K562 (cell line): Measurements from ENCODE around the gene APCDD1. TPM values are rescaled to one million over a fixed set of nuclear protein-coding genes. Genes with fewer than 3 reads are reported as not detected.

Experiments used
- ATF1 ChIP-seq, 2 experiments: fragments of 450-650 bp in 1 of 2; IDR thresholded peaks; 2 replicates each; pipeline ENCODE4 v1.6.1; 2016; ENCODE audit warnings: missing compliant biosample characterization in 1 of 2, missing genetic modification characterization in 1 of 2
- BRCA1 ChIP-seq, 2 experiments: fragments of 450-650 bp in 1 of 2; sonication (generic) in 1 of 2; formaldehyde crosslinking in 1 of 2; IDR thresholded peaks; 2 replicates each; pipeline versions ENCODE4 v1.5.0 to v1.6.1; 2017 to 2020; ENCODE audit warnings: mild to moderate bottlenecking in 1 of 2, missing genetic modification reagents in 1 of 2
- CBFB ChIP-seq: sonication (generic); formaldehyde crosslinking; IDR thresholded peaks from 2 replicates; pipeline ENCODE4 v1.4.0; 2020; ENCODE audit warnings: mild to moderate bottlenecking, missing genetic modification reagents
- CCNT2 ChIP-seq: IDR thresholded peaks from 2 replicates; pipeline ENCODE4 v1.6.1; 2011; ENCODE audit warnings: borderline replicate concordance, low read depth, mild to moderate bottlenecking, moderate library complexity, mixed read lengths, low read length; ENCODE audit not compliant: insufficient read length; ENCODE audit errors: extremely low read depth
- FIP1L1 ChIP-seq: fragments of 200-400 bp; formaldehyde crosslinking; IDR thresholded peaks from 2 replicates; pipeline ENCODE4 v1.6.1; 2018; ENCODE audit warnings: mild to moderate bottlenecking, low read depth, low read length; ENCODE audit not compliant: poor library complexity, severe bottlenecking
- FOXK2 ChIP-seq, 2 experiments: fragments of 450-650 bp; IDR thresholded peaks in 1 of 2; conservative IDR thresholded peaks in 1 of 2; 2 replicates each; pipeline ENCODE4 v1.6.1; 2016; ENCODE audit warnings: low read depth in 2 of 2, mild to moderate bottlenecking in 1 of 2
- GATAD2B ChIP-seq: fragments of 450-650 bp; IDR thresholded peaks from 2 replicates; pipeline ENCODE4 v1.6.1; 2017; ENCODE audit warnings: mild to moderate bottlenecking, borderline replicate concordance
- GTF3C2 ChIP-seq: IDR thresholded peaks from 3 replicates; pipeline ENCODE4 v1.6.1; 2011; ENCODE audit warnings: borderline replicate concordance, mild to moderate bottlenecking, moderate library complexity; ENCODE audit not compliant: insufficient read length; ENCODE audit errors: extremely low read depth
- HINFP ChIP-seq: fragments of 450-650 bp; conservative IDR thresholded peaks from 2 replicates; pipeline ENCODE4 v1.6.1; 2016; ENCODE audit warnings: missing genetic modification characterization, low read depth, mild to moderate bottlenecking, control low read depth, missing compliant biosample characterization
- MTA3 ChIP-seq: fragments of 450-650 bp; formaldehyde crosslinking; IDR thresholded peaks from 2 replicates; pipeline ENCODE4 v1.6.1; 2017; ENCODE audit warnings: mild to moderate bottlenecking, borderline replicate concordance
- NFYB ChIP-seq: IDR thresholded peaks from 2 replicates; pipeline ENCODE4 v1.6.1; 2011; ENCODE audit warnings: mild to moderate bottlenecking, moderate library complexity; ENCODE audit not compliant: insufficient read length; ENCODE audit errors: extremely low read depth
- NR2F6 ChIP-seq: fragments of 450-650 bp; formaldehyde crosslinking; IDR thresholded peaks from 2 replicates; pipeline ENCODE4 v1.4.0; 2020; ENCODE audit warnings: mild to moderate bottlenecking
- PRPF4 ChIP-seq: fragments of 200-400 bp; formaldehyde crosslinking; IDR thresholded peaks from one replicate; pipeline ENCODE4 v1.6.1; 2017; ENCODE audit warnings: low read length, low read depth, mild to moderate bottlenecking; ENCODE audit not compliant: insufficient read depth, poor library complexity, severe bottlenecking
- SAP30 ChIP-seq: fragments of 200-600 bp; sonication (generic); IDR thresholded peaks from 2 replicates; pipeline ENCODE4 v1.6.1; 2012; ENCODE audit warnings: borderline replicate concordance, low read depth, mild to moderate bottlenecking, moderate library complexity, low read length, control low read depth, inconsistent platforms; ENCODE audit not compliant: insufficient read depth, poor library complexity, severe bottlenecking
- YY1 ChIP-seq, 3 experiments: IDR thresholded peaks; 2 replicates each; pipeline ENCODE4 v1.6.1; 2011; ENCODE audit warnings: low read length in 2 of 3, mild to moderate bottlenecking in 2 of 3, moderate library complexity in 2 of 3, borderline replicate concordance in 1 of 3, control low read depth in 1 of 3, low read depth in 1 of 3; ENCODE audit not compliant: insufficient read depth in 3 of 3, insufficient replicate concordance in 2 of 3, control insufficient read depth in 1 of 3, insufficient read length in 1 of 3; ENCODE audit errors: extremely low read depth in 1 of 3
- ZBTB8A ChIP-seq: fragments of 450-650 bp; IDR thresholded peaks from 2 replicates; pipeline ENCODE4 v1.6.1; 2018; ENCODE audit warnings: mild to moderate bottlenecking, moderate library complexity; ENCODE audit not compliant: partially characterized antibody
- ZFP30 ChIP-seq: fragments of 250-450 bp; sonication (Bioruptor Pico); IDR thresholded peaks from 2 replicates; pipeline ENCODE4 v1.8.0; 2022; ENCODE audit warnings: moderate library complexity, mild to moderate bottlenecking, inconsistent platforms, borderline replicate concordance
- ZNF3 ChIP-seq: fragments of 250-450 bp; sonication (Bioruptor Pico); IDR thresholded peaks from 2 replicates; pipeline ENCODE4 v1.5.0; 2021; ENCODE audit warnings: mild to moderate bottlenecking, moderate library complexity
- ZNF444 ChIP-seq: fragments of 250-450 bp; sonication (Bioruptor Pico); IDR thresholded peaks from 2 replicates; pipeline ENCODE4 v1.4.0; 2020; ENCODE audit warnings: mild to moderate bottlenecking, moderate library complexity
- ZNF561 ChIP-seq: fragments of 450-650 bp; formaldehyde crosslinking; conservative IDR thresholded peaks from 2 replicates; pipeline ENCODE4 v1.4.0; 2020; ENCODE audit warnings: mild to moderate bottlenecking, moderate library complexity
- ZNF77 ChIP-seq: fragments of 250-450 bp; sonication (Bioruptor Pico); IDR thresholded peaks from 2 replicates; pipeline ENCODE4 v1.5.0; 2020
- polyA plus RNA-seq, 8 experiments: library from polyadenylated mRNA; depleted of rRNA in 4 of 8; stranded (reverse) in 5 of 8; unstranded in 3 of 8; fragments of >200 nt; fragmentation: Nextera tagmentation in 2 of 8; fragmentation: Illumina TruSeq in 1 of 8; extraction: Ambion mirVana in 2 of 8; extraction: Trizol in 1 of 8; gene quantifications; 2 replicates each; pipeline versions ENCODE4 v1.2.1 to v1.2.3, GENCODE V29; 2011 to 2014; ENCODE audit warnings: inconsistent platforms in 1 of 8, missing spikeins in 1 of 8
- total RNA-seq, 7 experiments: library from RNA; depleted of rRNA in 6 of 7; stranded (reverse); fragments of >200 nt in 6 of 7; fragmentation: Illumina TruSeq in 2 of 7; extraction: Trizol in 2 of 7; gene quantifications; 2 replicates each; pipeline versions ENCODE4 v1.2.1 to v1.2.3, GENCODE V29; 2011 to 2021; ENCODE audit warnings: low replicate concordance in 1 of 7

Gene APCDD1
- total and polyA plus RNA-seq, 9 of the 15 experiments (the other 6 are each of a cell fraction or from before 2014, with no cell fraction given): 0.07 TPM; not detected in 8

- TF ChIP-seq CBFB (CRISPR knock-in tag) (no peak), SAP30 (peak; percentile 30), BRCA1 (IDR thresholded peaks at IDR 0.05) (no peak), BRCA1 (CRISPR knock-in tag; IDR thresholded peaks at IDR 0.05) (no peak), ZNF444 (CRISPR knock-in tag) (no peak), ZFP30 (CRISPR knock-in tag) (no peak), ZBTB8A (no peak), ZNF561 (CRISPR knock-in tag) (no peak), YY1 (IDR thresholded peaks at IDR 0.05; ENCODE audit: borderline replicate concordance in 1 of 3, control insufficient read depth in 1 of 3, extremely low read depth in 1 of 3, insufficient read depth in 3 of 3, insufficient read length in 1 of 3, insufficient replicate concordance in 2 of 3, low read depth in 1 of 3, low read length in 2 of 3) (peak in 2 of 3 experiments; percentile 38 to 72), FIP1L1 (peak; percentile 26), FOXK2 (conservative IDR thresholded peaks at IDR 0.05 in 1 of 2, IDR thresholded peaks at IDR 0.05 in 1 of 2; ENCODE audit: low read depth in 2 of 2) (no peak), ZNF3 (no peak), NFYB (no peak), CCNT2 (peak; percentile 82), GTF3C2 (no peak), ZNF77 (CRISPR knock-in tag) (no peak), HINFP (tag) (no peak), MTA3 (peak; percentile 99), GATAD2B (no peak), ATF1 (CRISPR knock-in tag; IDR thresholded peaks at IDR 0.05) (0 out of 2 replicates have a peak, but pooled peaks have one; percentile 34), ATF1 (tag; IDR thresholded peaks at IDR 0.05) (peak; percentile 85), PRPF4 (no peak), NR2F6 (CRISPR knock-in tag) (no peak)
Measured at GRCh38 chr18:10525697-10526560, 71.5 kb downstream of the APCDD1 start, which contains the start of gene NAPG (continued).
